Measurements from ENCODE around the gene SRP68.
"Not testable (repeated sequence)": the region's sequence is repeated elsewhere in the genome, so short reads cannot be mapped to it uniquely, and the experiment has no call there.

The SRP68 gene

DNA sequence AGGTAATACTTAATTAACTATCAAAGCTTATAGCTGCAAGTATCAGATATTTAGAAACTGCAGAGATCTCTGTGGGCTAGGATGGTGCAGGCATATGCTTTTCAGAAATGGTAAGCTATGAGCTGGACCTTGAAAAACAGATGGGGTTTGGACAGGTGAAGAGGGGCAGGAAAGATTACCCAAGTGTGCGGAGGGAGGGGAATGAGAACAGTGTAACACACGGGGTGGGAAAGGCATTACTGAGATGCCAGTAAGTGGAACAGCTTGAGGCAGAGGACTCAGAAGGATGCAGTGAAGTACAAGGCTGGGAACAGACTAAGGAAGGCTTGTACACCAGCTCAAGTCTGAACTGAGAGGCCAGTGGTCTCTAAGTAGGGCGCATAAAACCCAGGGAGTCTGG is 23.1 kb downstream of the SRP68 start:
- no peaks in the 10 kb centered on the region for H3K4me1 ChIP-seq
- DNase-seq: no peak
- H3K36me3 ChIP-seq: peaks cover 69% of the 10 kb centered on the region
- no peaks in the 10 kb centered on the region for H3K27me3 ChIP-seq
- H3K4me3 ChIP-seq (ENCODE audit: low read depth, low read length): no peak overlapping the region
- TF ChIP-seq, protein P1, sequence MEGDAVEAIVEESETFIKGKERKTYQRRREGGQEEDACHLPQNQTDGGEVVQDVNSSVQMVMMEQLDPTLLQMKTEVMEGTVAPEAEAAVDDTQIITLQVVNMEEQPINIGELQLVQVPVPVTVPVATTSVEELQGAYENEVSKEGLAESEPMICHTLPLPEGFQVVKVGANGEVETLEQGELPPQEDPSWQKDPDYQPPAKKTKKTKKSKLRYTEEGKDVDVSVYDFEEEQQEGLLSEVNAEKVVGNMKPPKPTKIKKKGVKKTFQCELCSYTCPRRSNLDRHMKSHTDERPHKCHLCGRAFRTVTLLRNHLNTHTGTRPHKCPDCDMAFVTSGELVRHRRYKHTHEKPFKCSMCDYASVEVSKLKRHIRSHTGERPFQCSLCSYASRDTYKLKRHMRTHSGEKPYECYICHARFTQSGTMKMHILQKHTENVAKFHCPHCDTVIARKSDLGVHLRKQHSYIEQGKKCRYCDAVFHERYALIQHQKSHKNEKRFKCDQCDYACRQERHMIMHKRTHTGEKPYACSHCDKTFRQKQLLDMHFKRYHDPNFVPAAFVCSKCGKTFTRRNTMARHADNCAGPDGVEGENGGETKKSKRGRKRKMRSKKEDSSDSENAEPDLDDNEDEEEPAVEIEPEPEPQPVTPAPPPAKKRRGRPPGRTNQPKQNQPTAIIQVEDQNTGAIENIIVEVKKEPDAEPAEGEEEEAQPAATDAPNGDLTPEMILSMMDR (IDR thresholded peaks at IDR 0.05; ENCODE audit: low read depth, low read length): no peak
- no peaks in the 10 kb centered on the region for H3K9me3 ChIP-seq

DNA sequence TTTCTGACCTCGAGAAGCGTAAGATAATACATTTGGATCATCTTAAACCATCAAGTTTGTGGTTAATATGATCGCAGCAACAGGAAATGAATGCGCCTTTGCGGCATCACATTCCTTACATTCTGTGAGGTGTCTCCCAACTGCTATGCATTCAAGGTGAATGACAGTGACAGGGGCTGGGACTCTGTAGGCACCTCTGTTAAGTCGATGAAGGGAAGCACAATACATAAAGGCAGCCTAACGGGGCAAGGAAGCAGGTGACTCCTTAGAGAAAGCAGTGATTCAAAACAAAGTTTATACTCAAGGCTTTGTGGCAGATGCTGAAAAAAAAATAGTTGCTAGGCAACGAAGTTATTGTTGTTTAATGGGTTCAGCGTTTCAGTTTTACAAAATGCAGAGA is 23.6 kb downstream of the SRP68 start:
- no peak for DNase-seq
- TF ChIP-seq, protein P1 (IDR thresholded peaks at IDR 0.05; ENCODE audit: low read depth, low read length): no peak
- Histone ChIP-seq H3K36me3 (peaks cover 71% of the 10 kb centered on the region), H3K27me3 (no peaks in the 10 kb centered on the region), H3K4me3 (ENCODE audit: low read depth, low read length) (no peak overlapping the region), H3K9me3 (no peaks in the 10 kb centered on the region), H3K4me1 (no peaks in the 10 kb centered on the region)

DNA sequence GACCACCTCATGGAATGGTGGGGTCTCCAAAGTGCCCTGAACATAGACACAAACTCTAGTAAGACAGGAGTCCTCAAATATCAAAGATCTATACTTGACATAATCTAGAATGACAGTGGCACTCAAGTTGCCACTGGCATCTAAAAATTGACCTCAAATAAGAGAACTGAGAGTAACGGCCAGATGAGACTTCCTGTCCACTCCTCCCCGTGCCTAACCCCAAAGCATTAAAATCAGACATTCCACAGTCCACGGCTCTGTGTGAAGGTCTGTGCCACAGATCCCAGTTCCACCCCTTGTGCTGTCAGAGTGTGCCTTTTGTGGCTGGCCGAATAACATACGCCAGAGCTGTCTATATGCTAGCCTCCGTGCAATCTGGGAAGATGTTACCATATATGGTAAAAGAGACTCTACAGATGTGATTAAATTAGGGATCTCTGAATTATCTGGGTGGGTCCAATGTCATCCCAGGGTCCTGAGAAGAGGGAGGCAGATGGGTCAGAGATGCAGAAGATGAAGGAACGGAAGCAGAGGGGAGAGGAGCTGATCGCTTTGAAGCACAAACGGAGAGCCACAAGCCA is 24.2 kb downstream of the SRP68 start:
- Histone ChIP-seq H3K36me3 (peaks cover 72% of the 10 kb centered on the region), H3K4me3 (ENCODE audit: low read depth, low read length) (no peak overlapping the region), H3K4me1 (no peaks in the 10 kb centered on the region), H3K27me3 (no peaks in the 10 kb centered on the region), H3K9me3 (no peaks in the 10 kb centered on the region)
- no peak for DNase-seq
- TF ChIP-seq, protein P1 (IDR thresholded peaks at IDR 0.05; ENCODE audit: low read depth, low read length): no peak

DNA sequence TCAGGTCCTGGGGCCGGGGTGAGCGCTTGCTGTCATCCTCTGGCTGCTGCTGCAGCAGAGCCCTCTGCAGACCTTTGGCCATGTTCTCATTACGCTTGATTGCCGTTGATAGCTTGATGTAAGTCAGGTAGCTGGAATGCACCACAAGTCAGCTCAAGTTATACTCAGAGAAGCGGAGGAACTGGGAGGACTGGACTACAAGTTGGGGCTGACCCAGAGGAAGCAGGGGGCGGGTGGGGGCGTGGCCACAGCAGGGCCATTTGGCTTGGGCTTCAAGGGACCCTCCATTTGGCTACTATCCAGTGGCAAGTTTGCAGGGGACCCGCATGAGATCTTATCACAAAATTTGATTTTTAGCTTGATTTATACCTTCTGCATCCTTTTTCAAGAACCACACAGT is 26.3 kb downstream of the SRP68 start:
- TF ChIP-seq, protein P1 (IDR thresholded peaks at IDR 0.05; ENCODE audit: low read depth, low read length): no peak
- no peaks in the 10 kb centered on the region for H3K9me3 ChIP-seq
- peaks cover 80% of the 10 kb centered on the region for H3K36me3 ChIP-seq
- DNase-seq: no peak
- no peak overlapping the region for H3K4me3 ChIP-seq (ENCODE audit: low read depth, low read length)
- H3K27me3 ChIP-seq: no peaks in the 10 kb centered on the region
- no peaks in the 10 kb centered on the region for H3K4me1 ChIP-seq

DNA sequence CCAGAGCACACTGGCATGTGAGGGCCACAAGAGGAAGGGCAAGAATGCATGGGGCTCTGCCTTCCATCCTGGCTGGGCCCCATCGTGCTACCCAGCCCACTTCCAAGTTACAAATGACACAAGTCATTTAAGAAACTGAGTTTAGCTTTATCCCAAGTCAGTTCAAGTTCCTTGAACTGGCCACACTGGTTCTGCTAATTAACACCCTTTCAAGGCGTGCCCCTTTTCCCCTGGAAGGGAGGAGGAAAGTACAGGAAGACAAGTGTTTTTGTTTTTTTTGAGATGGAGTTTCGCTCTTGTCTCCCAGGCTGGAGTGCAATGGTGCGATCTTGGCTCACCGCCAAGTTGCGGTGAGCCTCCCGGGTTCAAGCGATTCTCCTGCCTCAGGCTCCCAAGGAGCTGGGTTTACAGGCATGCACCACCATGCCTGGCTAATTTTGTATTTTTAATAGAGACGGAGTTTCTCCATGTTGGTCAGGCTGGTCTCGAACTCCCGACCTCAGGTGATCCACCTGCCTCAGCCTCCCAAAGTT is 27.8 kb downstream of the SRP68 start:
- not testable (repeated sequence) for H3K4me1 ChIP-seq; DNase-seq; H3K9me3 ChIP-seq; H3K4me3 ChIP-seq (ENCODE audit: low read depth, low read length); H3K27me3 ChIP-seq
- peaks cover 85% of the 10 kb centered on the region for H3K36me3 ChIP-seq

DNA sequence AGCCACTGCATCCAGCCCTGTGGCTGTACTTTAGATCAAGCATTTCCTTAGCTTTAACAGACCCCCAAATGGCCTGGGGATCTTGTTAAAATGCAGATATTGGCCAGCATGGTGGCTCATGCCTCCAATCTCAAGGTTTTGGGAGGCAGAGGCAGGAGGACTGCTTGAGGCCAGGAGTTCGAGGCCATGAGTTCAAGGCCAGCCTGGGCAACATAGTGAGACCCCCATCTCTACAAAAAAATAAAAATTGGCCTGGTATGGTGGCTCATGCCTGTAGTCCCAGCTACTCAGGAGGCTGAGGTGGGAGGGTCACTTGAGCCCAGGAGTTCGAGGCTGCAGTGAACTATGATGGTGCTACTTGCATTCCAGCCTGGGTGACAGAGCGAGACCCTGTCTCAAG is 29.4 kb downstream of the SRP68 start:
- H3K4me1 ChIP-seq; H3K27me3 ChIP-seq; DNase-seq; H3K9me3 ChIP-seq; H3K4me3 ChIP-seq (ENCODE audit: low read depth, low read length): not testable (repeated sequence)
- peaks cover 85% of the 10 kb centered on the region for H3K36me3 ChIP-seq

DNA sequence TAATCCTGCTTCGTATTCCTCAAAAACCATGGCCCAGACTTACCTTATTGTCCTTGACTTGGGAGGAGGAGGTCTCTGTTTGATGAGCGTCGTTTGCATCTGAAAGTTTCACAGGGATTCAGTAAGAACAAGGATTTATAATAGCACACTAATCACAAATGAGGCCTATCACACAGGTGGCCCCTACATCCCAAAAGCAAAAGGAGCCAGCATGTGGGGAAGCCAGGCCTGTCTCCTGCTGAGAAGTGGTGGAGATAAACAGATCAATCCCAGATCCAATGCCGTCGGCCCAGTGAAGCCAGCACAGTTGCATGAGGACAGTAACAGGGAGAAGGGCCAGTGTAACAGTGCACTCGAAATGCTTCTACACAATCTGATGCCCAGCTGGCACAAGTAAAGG is 31.9 kb downstream of the SRP68 start:
- no peaks in the 10 kb centered on the region for H3K9me3 ChIP-seq
- TF ChIP-seq, protein P1 (IDR thresholded peaks at IDR 0.05; ENCODE audit: low read depth, low read length): no peak
- DNase-seq: no peak
- peaks cover 71% of the 10 kb centered on the region for H3K36me3 ChIP-seq
- H3K4me3 ChIP-seq (ENCODE audit: low read depth, low read length): no peak overlapping the region
- no peaks in the 10 kb centered on the region for H3K4me1 ChIP-seq
- H3K27me3 ChIP-seq: no peaks in the 10 kb centered on the region
